ENCODE measurements around the gene SHLD3.

DNA sequence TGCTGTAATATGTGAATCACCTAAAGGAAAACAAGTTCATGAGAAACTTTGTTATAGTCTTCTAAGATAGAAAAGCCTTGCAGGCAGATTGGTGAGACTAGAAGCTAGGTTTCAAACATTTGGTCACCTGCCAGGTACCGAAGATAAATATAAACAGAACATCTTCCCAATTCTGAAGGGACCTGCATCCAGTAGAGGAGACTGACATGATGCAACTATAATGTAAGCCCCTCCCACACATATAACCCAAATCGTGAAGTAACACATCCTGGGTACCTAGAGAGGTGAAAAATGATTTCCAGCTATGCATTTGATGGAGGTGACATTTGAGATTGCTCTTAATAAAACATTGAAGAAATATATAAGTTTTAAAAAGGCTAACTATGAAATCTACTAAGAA lies 29.9 kb downstream of the SHLD3 start:
- TF ChIP-seq POLR2AphosphoS5 (IDR thresholded peaks at IDR 0.05) = no peak
- TF ChIP-seq, protein P1, sequence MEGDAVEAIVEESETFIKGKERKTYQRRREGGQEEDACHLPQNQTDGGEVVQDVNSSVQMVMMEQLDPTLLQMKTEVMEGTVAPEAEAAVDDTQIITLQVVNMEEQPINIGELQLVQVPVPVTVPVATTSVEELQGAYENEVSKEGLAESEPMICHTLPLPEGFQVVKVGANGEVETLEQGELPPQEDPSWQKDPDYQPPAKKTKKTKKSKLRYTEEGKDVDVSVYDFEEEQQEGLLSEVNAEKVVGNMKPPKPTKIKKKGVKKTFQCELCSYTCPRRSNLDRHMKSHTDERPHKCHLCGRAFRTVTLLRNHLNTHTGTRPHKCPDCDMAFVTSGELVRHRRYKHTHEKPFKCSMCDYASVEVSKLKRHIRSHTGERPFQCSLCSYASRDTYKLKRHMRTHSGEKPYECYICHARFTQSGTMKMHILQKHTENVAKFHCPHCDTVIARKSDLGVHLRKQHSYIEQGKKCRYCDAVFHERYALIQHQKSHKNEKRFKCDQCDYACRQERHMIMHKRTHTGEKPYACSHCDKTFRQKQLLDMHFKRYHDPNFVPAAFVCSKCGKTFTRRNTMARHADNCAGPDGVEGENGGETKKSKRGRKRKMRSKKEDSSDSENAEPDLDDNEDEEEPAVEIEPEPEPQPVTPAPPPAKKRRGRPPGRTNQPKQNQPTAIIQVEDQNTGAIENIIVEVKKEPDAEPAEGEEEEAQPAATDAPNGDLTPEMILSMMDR (IDR thresholded peaks at IDR 0.05) = no peak
